ENCODE data around the gene DUSP1. TPM values are rescaled to one million over a fixed set of nuclear protein-coding genes. Genes with fewer than 3 reads are reported as not detected.

Gene DUSP1
- polyA plus RNA-seq, 1 donor (not counting 4 experiments of a cell fraction or from before 2014, with no cell fraction given) = 174 TPM

DNA sequence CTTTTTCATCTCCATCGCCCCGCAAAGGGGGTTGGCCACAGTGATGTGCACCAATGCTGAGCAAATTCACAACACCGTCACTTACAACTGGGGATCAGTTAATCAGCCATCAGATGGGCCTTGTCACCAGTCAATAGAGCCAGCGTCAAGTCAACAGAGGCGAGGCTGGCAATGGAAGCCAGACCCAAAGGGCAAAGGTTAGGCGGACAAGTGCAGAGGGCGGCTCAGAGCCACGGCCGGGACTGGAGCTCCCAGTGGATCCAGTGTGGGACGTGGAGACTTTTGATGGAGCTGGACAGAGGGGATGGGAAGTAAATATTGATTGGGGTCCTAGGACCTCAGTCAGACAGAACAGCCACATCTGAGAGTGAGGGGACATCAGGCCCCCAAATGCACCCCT, 45.7 kb downstream of the DUSP1 start:
- no peaks in the 10 kb centered on the region for H3K9me3 ChIP-seq (ENCODE audit: control insufficient read depth, low read depth, low read length)
- H3K4me1 ChIP-seq (ENCODE audit: control insufficient read depth, extremely low read depth, insufficient read depth, low read length) = no peaks in the 10 kb centered on the region
- peaks cover 18% of the 10 kb centered on the region for H3K27me3 ChIP-seq (ENCODE audit: control insufficient read depth, extremely low read depth, insufficient read depth, low read length)
- no peak overlapping the region for H2AFZ ChIP-seq (ENCODE audit: control insufficient read depth, low read length)
- H3K4me3 ChIP-seq (ENCODE audit: control insufficient read depth in 2 of 3, extremely low read depth in 1 of 3, insufficient read depth in 2 of 3, low read depth in 1 of 3, low read length in 3 of 3) = no peak overlapping the region
- dilution Hi-C loops (cut with MboI; ENCODE audit: extremely low pct_ligation_motif_present, low sequenced_read_pairs) = no loop called here
- no peaks in the 10 kb centered on the region for H3K79me2 ChIP-seq (ENCODE audit: control insufficient read depth, insufficient read depth, low read length)
- DNase-seq (ENCODE audit: low read depth, low spot score) (no peak), FAIRE-seq (no peak)
- H3K27ac ChIP-seq (ENCODE audit: control insufficient read depth, insufficient read depth, low read length) = no peak overlapping the region
- H3K9me1 ChIP-seq (ENCODE audit: control insufficient read depth, extremely low read depth, insufficient read depth, low read length) = no peaks in the 10 kb centered on the region
- H3K9ac ChIP-seq (ENCODE audit: control insufficient read depth, extremely low read depth, insufficient read depth, low read length) = no peak overlapping the region
- H3K4me2 ChIP-seq (ENCODE audit: control insufficient read depth, extremely low read depth, insufficient read depth, low read depth, low read length) = no peak overlapping the region
- no peak for TF ChIP-seq EZH2 (IDR thresholded peaks at IDR 0.05; ENCODE audit: low read length)
- TF ChIP-seq, protein P1, sequence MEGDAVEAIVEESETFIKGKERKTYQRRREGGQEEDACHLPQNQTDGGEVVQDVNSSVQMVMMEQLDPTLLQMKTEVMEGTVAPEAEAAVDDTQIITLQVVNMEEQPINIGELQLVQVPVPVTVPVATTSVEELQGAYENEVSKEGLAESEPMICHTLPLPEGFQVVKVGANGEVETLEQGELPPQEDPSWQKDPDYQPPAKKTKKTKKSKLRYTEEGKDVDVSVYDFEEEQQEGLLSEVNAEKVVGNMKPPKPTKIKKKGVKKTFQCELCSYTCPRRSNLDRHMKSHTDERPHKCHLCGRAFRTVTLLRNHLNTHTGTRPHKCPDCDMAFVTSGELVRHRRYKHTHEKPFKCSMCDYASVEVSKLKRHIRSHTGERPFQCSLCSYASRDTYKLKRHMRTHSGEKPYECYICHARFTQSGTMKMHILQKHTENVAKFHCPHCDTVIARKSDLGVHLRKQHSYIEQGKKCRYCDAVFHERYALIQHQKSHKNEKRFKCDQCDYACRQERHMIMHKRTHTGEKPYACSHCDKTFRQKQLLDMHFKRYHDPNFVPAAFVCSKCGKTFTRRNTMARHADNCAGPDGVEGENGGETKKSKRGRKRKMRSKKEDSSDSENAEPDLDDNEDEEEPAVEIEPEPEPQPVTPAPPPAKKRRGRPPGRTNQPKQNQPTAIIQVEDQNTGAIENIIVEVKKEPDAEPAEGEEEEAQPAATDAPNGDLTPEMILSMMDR (optimal IDR thresholded peaks at IDR 0.05 in 1 of 3, IDR thresholded peaks at IDR 0.05 in 1 of 3, conservative IDR thresholded peaks at IDR 0.05 in 1 of 3; ENCODE audit: extremely low read depth in 1 of 3, insufficient read depth in 2 of 3, low read length in 3 of 3) = no peak
- H3K36me3 ChIP-seq (ENCODE audit: control insufficient read depth in 2 of 2, extremely low read depth in 1 of 2, insufficient read depth in 2 of 2, low read length in 2 of 2) = no peaks in the 10 kb centered on the region
- no peaks in the 10 kb centered on the region for H4K20me1 ChIP-seq (ENCODE audit: control insufficient read depth, extremely low read depth, insufficient read depth, low read length)

DNA sequence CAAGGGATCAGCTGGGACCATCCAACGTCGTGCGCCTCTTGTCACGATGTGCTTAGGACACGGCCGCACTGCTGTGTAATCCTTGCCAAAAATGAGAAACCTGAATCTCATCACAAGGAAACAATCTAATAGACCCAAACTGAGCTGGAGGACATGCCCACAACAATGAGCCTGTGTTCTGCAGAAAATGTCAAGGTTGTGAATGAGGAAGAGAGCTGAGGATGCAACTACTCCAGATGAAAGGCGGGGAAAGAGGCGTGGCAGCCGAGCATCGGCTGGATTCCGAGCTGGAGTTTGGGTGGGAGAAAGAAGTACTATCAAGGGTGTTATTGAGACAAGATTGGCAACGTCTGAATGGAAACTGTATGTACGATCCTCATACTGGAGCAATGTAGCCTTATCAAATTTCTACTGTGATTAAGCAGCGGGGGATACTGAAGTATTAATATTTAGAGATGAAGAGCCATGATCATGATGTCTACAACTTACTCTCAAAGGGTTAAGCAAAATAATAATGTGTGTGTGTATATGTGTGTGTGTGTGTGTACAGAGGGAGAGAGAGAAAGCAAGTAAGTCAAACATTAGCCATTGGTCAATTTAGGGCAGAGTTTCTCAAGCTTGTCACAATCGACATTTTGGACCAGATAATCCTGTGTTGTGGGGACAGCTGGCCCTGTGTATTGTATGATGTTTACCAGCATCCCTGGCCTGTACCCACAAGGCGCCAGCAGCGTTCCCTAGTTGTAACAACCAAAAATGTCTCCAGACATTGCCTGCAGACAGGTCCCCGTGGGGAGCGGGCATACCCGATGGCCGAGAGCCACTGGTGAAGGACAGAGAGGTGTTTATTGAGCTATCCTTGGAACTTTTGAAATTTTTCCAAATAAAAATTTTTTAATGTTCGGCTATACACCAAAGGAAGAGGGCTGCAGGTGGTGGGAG, 46.5 kb downstream of the DUSP1 start:
- Histone ChIP-seq H3K4me3 (ENCODE audit: control insufficient read depth in 2 of 3, extremely low read depth in 1 of 3, insufficient read depth in 2 of 3, low read depth in 1 of 3, low read length in 3 of 3) (no peak overlapping the region), H3K27me3 (ENCODE audit: control insufficient read depth, extremely low read depth, insufficient read depth, low read length) (peaks cover 21% of the 10 kb centered on the region), H3K9me3 (ENCODE audit: control insufficient read depth, low read depth, low read length) (no peaks in the 10 kb centered on the region), H3K9ac (ENCODE audit: control insufficient read depth, extremely low read depth, insufficient read depth, low read length) (no peak overlapping the region), H3K36me3 (ENCODE audit: control insufficient read depth in 2 of 2, extremely low read depth in 1 of 2, insufficient read depth in 2 of 2, low read length in 2 of 2) (no peaks in the 10 kb centered on the region), H4K20me1 (ENCODE audit: control insufficient read depth, extremely low read depth, insufficient read depth, low read length) (no peaks in the 10 kb centered on the region), H3K9me1 (ENCODE audit: control insufficient read depth, extremely low read depth, insufficient read depth, low read length) (no peaks in the 10 kb centered on the region), H3K4me2 (ENCODE audit: control insufficient read depth, extremely low read depth, insufficient read depth, low read depth, low read length) (no peak overlapping the region), H3K79me2 (ENCODE audit: control insufficient read depth, insufficient read depth, low read length) (no peaks in the 10 kb centered on the region), H2AFZ (ENCODE audit: control insufficient read depth, low read length) (no peak overlapping the region), H3K4me1 (ENCODE audit: control insufficient read depth, extremely low read depth, insufficient read depth, low read length) (no peaks in the 10 kb centered on the region), H3K27ac (ENCODE audit: control insufficient read depth, insufficient read depth, low read length) (no peak overlapping the region)
- no peak for DNase-seq (ENCODE audit: low read depth, low spot score)
- no peak for FAIRE-seq
- TF ChIP-seq, protein P1 (optimal IDR thresholded peaks at IDR 0.05 in 1 of 3, IDR thresholded peaks at IDR 0.05 in 1 of 3, conservative IDR thresholded peaks at IDR 0.05 in 1 of 3; ENCODE audit: extremely low read depth in 1 of 3, insufficient read depth in 2 of 3, low read length in 3 of 3) = no peak
- no peak for TF ChIP-seq EZH2 (IDR thresholded peaks at IDR 0.05; ENCODE audit: low read length)
- dilution Hi-C loops (cut with MboI; ENCODE audit: extremely low pct_ligation_motif_present, low sequenced_read_pairs) = no loop called here
